DMS53 (cell line): ENCODE data around the gene FCAR.
"Not testable (repeated sequence)": the region's sequence is repeated elsewhere in the genome, so short reads cannot be mapped to it uniquely, and the experiment has no call there.

ENCODE experiments used
- DNase-seq: peaks from one replicate; lab custom pipeline; 2025; lab: John Stamatoyannopoulos, UW

FCAR gene

GRCh38 chr19:54873990-54874389 lies at the start of gene FCAR:
Gene FCAR, plus strand, starts transcription at chr19:54874235. Its CDS starts 55 bp downstream, at chr19:54874290.
- no peak for DNase-seq

GRCh38 chr19:54824416-54824815 lies 49.6 kb upstream of the FCAR start:
- not testable (repeated sequence) for DNase-seq

- DNase-seq, result not testable (repeated sequence)
These were observed 48.7 kb upstream of the FCAR start for GRCh38 chr19:54825326-54825725.

GRCh38 chr19:54828064-54828463 lies 46.0 kb upstream of the FCAR start:
- DNase-seq, result not testable (repeated sequence)

GRCh38 chr19:54832496-54832895 lies 41.5 kb upstream of the FCAR start, which contains the start of gene KIR2DS4:
Gene KIR2DS4, plus strand, starts transcription at chr19:54832676.
- DNase-seq, result not testable (repeated sequence)

- DNase-seq, result not testable (repeated sequence)
These were observed 38.9 kb upstream of the FCAR start for GRCh38 chr19:54835126-54835525.

- not testable (repeated sequence) for DNase-seq
These were observed 36.5 kb upstream of the FCAR start for GRCh38 chr19:54837522-54837921.

GRCh38 chr19:54843171-54843570 lies 30.9 kb upstream of the FCAR start:
- DNase-seq, result not testable (repeated sequence)

- not testable (repeated sequence) for DNase-seq
These were observed 23.9 kb upstream of the FCAR start, which contains the start of gene KIR3DL2 for GRCh38 chr19:54850061-54850640. Gene KIR3DL2, plus strand, starts transcription at chr19:54850443. Its CDS starts 33 bp downstream, at chr19:54850476.

- DNase-seq, result no peak
These were observed 23.1 kb upstream of the FCAR start for GRCh38 chr19:54850930-54851329.

GRCh38 chr19:54851353-54851752 lies 22.7 kb upstream of the FCAR start:
- no peak for DNase-seq

GRCh38 chr19:54855241-54855640 lies 18.8 kb upstream of the FCAR start:
- not testable (repeated sequence) for DNase-seq

- DNase-seq, result not testable (repeated sequence)
These were observed 15.6 kb upstream of the FCAR start for GRCh38 chr19:54858476-54858875.

- DNase-seq, result not testable (repeated sequence)
These were observed 14.6 kb upstream of the FCAR start for GRCh38 chr19:54859421-54859820.

- not testable (repeated sequence) for DNase-seq
These were observed 10.6 kb upstream of the FCAR start for GRCh38 chr19:54863459-54863858.

GRCh38 chr19:54871696-54872095 lies 2.3 kb upstream of the FCAR start:
- no peak for DNase-seq

- DNase-seq, result no peak
These were observed 1.5 kb downstream of the FCAR start for GRCh38 chr19:54875506-54875905.

GRCh38 chr19:54877471-54877870 lies 3.4 kb downstream of the FCAR start:
- no peak for DNase-seq

GRCh38 chr19:54881884-54882283 lies 7.8 kb downstream of the FCAR start:
- DNase-seq, result no peak

GRCh38 chr19:54882758-54883157 lies 8.7 kb downstream of the FCAR start:
- DNase-seq, result no peak

GRCh38 chr19:54883228-54883627 lies 9.2 kb downstream of the FCAR start:
- DNase-seq, result no peak

GRCh38 chr19:54888239-54888638 lies 14.2 kb downstream of the FCAR start:
- DNase-seq, result no peak

- no peak for DNase-seq
These were observed 15.5 kb downstream of the FCAR start for GRCh38 chr19:54889566-54889965.

GRCh38 chr19:54893406-54893805 lies 19.4 kb downstream of the FCAR start:
- DNase-seq, result no peak
